Measurements from ENCODE around the gene PPM1L.

Gene PPM1L

DNA sequence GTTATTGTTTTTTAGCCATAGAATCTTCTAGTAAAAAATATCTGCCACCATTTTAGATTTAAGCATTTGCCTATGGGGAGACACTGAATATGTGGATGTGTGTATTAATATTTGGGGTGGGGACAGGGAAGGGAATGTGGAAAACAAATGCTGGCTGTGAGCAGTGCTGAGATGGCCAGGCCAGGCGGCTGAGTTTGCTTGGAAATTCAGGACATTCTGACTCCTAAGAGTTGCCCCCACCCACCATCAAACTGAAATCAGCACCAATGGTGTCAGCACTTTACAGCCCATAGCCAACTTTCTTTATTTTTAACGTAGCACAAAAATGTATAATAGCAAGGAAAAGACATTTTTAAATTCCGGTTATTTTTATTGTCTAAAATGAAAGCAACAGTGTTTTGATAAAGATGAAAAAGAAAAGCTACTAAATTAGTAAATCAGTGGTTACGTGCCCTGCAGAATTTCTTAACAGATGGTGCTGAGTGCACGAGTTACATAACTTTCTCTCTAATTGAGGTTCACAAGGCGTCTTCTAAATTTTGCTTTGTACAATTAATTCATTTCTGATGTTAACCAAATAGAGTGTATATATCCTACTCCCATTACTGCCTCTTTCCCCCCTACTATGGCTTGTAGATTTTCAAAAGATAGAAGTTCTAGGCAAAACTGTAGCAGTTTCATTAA lies 315.1 kb downstream of the PPM1L start:
- no peak overlapping the region for H3K9ac ChIP-seq (ENCODE audit: low read depth, low read length)
- H3K36me3 ChIP-seq (ENCODE audit: insufficient read depth, low read length), result no peaks in the 10 kb centered on the region
- H3K9me3 ChIP-seq (ENCODE audit: control insufficient read depth, insufficient read depth, low read length), result no peaks in the 10 kb centered on the region
- H3K4me1 ChIP-seq (ENCODE audit: insufficient read depth, low read length), result peaks cover 6% of the 10 kb centered on the region

DNA sequence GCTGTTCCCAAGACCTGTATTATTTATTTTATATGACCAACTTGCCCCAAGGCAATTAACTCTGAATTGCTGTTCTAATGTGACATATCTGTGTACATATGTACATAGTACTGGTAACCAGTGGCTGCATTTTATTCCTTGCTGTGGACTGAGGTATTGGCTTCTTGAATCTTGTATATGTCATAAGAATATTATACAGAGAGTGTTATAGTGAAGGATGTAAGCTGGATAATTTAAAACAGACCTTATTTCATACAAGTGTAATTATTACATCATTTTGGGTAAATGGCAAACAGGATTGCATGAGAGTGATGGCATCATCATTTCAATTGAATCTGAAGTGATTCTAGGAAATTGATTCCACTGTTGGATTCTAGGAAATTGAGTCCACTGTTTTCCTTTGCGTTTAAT lies 316.2 kb downstream of the PPM1L start:
- no peak overlapping the region for H3K9ac ChIP-seq (ENCODE audit: low read depth, low read length)
- H3K36me3 ChIP-seq (ENCODE audit: insufficient read depth, low read length), result no peaks in the 10 kb centered on the region
- H3K4me1 ChIP-seq (ENCODE audit: insufficient read depth, low read length), result peaks cover 6% of the 10 kb centered on the region
- no peaks in the 10 kb centered on the region for H3K9me3 ChIP-seq (ENCODE audit: control insufficient read depth, insufficient read depth, low read length)

DNA sequence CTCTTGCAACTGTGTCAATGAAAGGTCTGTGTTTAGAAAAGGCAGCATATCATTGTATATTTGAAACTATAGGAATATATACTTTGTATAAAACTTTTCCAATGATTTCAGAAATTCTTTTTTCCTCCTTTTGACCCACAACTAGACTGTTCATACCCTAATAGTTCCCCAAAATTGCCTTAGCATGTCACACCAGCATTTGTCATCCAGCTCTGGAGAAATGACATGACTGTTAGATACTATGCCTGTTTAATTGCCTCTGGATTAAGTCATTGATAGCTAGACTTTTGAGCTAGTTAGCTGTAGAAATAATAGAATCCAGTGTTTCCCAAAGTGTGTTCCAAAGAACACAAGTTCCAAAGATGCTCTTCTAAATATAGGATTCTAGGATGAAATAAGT lies 316.7 kb downstream of the PPM1L start:
- no peaks in the 10 kb centered on the region for H3K9me3 ChIP-seq (ENCODE audit: control insufficient read depth, insufficient read depth, low read length)

DNA sequence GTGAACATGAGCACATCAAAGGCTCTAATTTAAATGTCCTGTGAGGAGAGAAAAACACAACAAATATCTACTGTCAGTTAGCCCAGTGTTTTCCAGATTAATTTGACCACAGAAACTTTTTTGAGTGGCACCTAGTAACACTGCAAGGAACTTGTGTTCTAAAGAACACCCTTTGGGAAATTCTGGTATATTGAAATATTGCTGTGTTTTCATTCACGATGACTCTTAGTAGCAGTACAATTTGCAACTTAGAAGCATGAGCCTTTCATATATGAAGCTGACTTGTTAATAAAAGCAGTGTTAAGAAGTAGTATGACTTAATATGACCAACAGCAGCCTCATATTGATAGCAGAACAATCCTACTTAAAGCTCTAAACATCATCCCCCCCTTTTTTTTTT lies 317.1 kb downstream of the PPM1L start:
- Histone ChIP-seq H3K9ac (ENCODE audit: low read depth, low read length) (no peak overlapping the region), H3K9me3 (ENCODE audit: control insufficient read depth, insufficient read depth, low read length) (no peaks in the 10 kb centered on the region), H3K4me1 (ENCODE audit: insufficient read depth, low read length) (peaks cover 6% of the 10 kb centered on the region), H3K36me3 (ENCODE audit: insufficient read depth, low read length) (no peaks in the 10 kb centered on the region)

More for the DNA sequence above, 316.7 kb downstream of the PPM1L start:
- H3K9ac ChIP-seq (ENCODE audit: low read depth, low read length), result no peak overlapping the region
- H3K4me1 ChIP-seq (ENCODE audit: insufficient read depth, low read length), result peaks cover 6% of the 10 kb centered on the region
- H3K36me3 ChIP-seq (ENCODE audit: insufficient read depth, low read length), result no peaks in the 10 kb centered on the region

DNA sequence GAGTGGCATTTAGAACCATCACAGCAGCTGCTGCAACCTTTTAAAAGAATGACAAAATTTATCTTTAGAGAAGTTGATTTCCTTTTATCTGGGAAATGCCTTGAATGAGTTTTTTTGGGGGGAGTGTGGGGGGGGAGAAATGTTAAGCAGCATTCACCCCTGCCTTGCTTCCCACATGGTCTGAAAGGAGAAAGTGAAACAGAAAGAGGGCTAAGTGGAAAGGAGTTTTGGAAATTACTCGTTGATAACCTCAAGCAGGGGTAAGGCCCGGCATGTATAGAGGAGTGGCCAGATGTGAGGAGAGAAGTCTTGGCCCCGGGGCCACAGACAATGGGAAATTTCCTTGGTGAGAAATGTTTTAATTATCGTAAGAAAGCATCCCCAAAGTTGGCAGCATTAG lies 325.6 kb downstream of the PPM1L start:
- no peaks in the 10 kb centered on the region; the same call in 1 of the 2 replicates for H3K36me3 ChIP-seq (ENCODE audit: insufficient read depth, low read length)
- H3K4me1 ChIP-seq (ENCODE audit: insufficient read depth, low read length), result peaks cover 6% of the 10 kb centered on the region; the same call in 1 of the 2 replicates
- no peaks in the 10 kb centered on the region for H3K9me3 ChIP-seq (ENCODE audit: control insufficient read depth, insufficient read depth, low read length)
- no peak overlapping the region for H3K9ac ChIP-seq (ENCODE audit: low read depth, low read length)

DNA sequence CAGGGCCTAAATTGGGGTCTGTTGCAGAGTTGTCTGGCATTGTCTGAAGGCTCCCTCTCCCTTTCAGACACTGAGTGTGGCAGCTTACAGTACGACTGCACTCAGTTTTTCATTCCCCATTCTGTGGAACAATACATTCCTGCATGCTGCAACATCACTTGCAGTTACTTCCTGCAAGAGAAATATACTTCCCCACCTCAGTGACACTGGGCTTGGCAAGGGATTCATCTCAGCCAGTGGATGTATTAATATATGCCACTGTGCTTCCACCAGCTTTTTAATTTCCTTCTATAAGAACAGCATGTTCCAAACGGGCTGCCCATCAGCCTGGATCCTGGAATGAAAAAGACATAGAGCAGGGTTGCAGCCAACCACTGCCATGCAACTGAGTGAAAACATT lies 326.0 kb downstream of the PPM1L start:
- H3K4me1 ChIP-seq (ENCODE audit: insufficient read depth, low read length), result peaks cover 6% of the 10 kb centered on the region; the same call in 1 of the 2 replicates
- H3K9ac ChIP-seq (ENCODE audit: low read depth, low read length), result no peak overlapping the region
- no peaks in the 10 kb centered on the region for H3K9me3 ChIP-seq (ENCODE audit: control insufficient read depth, insufficient read depth, low read length)
- H3K36me3 ChIP-seq (ENCODE audit: insufficient read depth, low read length), result no peaks in the 10 kb centered on the region; the same call in 1 of the 2 replicates

DNA sequence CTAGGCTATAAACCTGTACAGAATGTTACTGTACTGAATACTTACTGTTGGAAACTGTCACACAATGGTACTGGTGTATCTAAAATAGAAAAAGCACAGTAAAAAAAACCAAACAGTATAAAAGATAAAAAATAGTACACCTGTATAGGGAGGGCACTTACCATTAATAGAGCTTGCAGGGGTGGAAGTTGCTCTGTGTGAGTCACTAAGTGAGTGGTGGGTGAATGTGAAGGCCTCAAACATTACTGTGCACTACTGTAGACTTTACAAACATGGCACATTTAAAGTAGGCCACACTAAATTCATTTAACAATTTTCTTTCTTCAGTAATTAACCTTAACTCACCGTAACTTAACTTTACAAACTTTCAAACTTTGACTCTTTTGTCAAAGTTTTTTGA lies 327.1 kb downstream of the PPM1L start:
- Histone ChIP-seq H3K9ac (ENCODE audit: low read depth, low read length) (no peak overlapping the region), H3K9me3 (ENCODE audit: control insufficient read depth, insufficient read depth, low read length) (no peaks in the 10 kb centered on the region), H3K36me3 (ENCODE audit: insufficient read depth, low read length) (no peaks in the 10 kb centered on the region; the same call in 1 of the 2 replicates), H3K4me1 (ENCODE audit: insufficient read depth, low read length) (peaks cover 6% of the 10 kb centered on the region; the same call in 1 of the 2 replicates)

DNA sequence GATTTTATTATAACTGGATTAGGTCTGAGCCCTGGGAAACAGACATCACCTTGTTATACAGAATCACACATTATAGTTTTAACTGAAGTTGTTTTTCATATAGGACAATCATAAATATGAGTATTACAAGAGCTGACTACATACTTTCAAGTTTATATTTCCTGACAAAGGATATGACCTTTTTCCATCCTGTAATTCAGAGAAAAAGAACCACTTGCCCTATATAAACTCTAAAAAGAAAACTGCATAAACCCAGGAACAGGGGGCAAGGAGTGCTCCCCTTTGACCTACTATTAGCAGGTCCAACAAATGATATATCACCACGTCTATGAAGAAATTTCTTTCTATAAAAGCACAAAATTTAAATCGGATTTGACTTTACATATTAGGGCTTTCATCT lies 328.2 kb downstream of the PPM1L start:
- no peaks in the 10 kb centered on the region for H3K9me3 ChIP-seq (ENCODE audit: control insufficient read depth, insufficient read depth, low read length)
- peaks cover 6% of the 10 kb centered on the region; the same call in 1 of the 2 replicates for H3K4me1 ChIP-seq (ENCODE audit: insufficient read depth, low read length)
- H3K9ac ChIP-seq (ENCODE audit: low read depth, low read length), result no peak overlapping the region
- H3K36me3 ChIP-seq (ENCODE audit: insufficient read depth, low read length), result no peaks in the 10 kb centered on the region; the same call in 1 of the 2 replicates

DNA sequence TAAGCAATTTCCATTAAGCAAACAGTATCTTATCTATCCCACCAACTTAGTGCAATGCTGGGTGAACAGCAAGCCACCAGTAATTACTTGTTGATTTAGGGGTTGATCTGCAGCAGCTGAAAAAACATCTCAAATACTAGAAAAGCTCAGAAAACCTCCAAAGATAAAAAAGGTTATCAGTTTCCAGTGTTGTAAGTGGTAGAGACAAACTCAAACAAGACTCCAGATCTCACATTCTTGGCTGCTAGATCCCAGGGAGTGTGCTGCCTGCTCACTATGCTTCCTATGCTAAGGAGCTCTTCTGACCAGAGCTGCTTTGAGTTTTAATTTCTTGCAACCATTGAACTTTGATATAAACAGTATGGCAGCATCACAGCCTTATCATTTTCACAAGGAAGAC lies 337.9 kb downstream of the PPM1L start:
- Histone ChIP-seq H3K9ac (ENCODE audit: low read depth, low read length) (no peak overlapping the region), H3K4me1 (ENCODE audit: insufficient read depth, low read length) (no peaks in the 10 kb centered on the region), H3K36me3 (ENCODE audit: insufficient read depth, low read length) (no peaks in the 10 kb centered on the region), H3K9me3 (ENCODE audit: control insufficient read depth, insufficient read depth, low read length) (no peaks in the 10 kb centered on the region)

DNA sequence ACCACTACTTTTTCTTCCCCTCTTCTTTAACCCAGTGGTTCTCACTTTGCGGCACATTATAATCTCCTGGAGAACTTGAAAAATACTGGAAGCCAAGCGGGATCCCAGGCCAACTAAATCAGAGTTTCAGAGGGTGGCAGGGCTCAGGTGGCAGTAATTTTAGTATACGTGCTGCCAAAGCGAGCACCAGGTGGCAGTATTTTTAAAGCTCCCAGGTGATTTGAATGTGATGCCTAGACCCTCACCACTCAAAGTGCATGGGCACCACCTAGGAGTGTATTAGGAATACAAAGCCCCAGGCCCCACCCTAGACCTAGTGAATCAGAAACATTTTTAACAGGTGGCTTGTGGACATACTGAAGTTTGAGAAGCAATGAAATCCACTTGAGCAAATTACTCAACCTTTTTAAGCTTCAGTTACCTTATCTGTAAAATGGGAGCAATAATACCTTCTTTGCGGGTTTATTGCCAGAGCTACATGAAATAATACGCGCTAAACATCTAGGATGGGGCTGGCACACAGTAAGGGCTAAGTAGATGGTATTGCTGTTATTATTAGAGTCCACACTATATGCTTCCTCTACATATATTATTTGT lies 340.8 kb downstream of the PPM1L start:
- Histone ChIP-seq H3K36me3 (ENCODE audit: insufficient read depth, low read length) (no peaks in the 10 kb centered on the region), H3K9me3 (ENCODE audit: control insufficient read depth, insufficient read depth, low read length) (no peaks in the 10 kb centered on the region), H3K4me1 (ENCODE audit: insufficient read depth, low read length) (no peaks in the 10 kb centered on the region), H3K9ac (ENCODE audit: low read depth, low read length) (no peak overlapping the region)

DNA sequence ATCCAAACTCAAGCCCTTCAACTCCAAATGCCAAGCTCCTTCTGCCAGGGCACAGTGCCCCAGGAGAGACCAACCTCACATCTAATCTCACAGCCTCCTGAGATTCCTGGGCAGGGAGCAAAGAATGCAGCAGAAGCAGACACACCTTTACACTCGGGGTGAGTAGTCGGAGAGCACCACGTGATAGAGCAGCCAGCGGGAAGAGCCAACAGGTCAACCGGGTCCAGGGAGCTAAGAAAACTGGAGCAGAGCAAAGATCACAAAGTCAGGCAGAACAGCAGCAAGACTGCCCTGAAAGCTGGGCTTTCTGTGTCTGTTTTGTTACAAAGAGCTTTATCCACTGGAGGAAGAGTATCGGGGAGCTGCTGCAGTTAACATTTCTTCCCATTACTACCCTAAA lies 345.0 kb downstream of the PPM1L start:
- Histone ChIP-seq H3K4me1 (ENCODE audit: insufficient read depth, low read length) (no peaks in the 10 kb centered on the region), H3K9me3 (ENCODE audit: control insufficient read depth, insufficient read depth, low read length) (no peaks in the 10 kb centered on the region), H3K36me3 (ENCODE audit: insufficient read depth, low read length) (no peaks in the 10 kb centered on the region), H3K9ac (ENCODE audit: low read depth, low read length) (no peak overlapping the region)

DNA sequence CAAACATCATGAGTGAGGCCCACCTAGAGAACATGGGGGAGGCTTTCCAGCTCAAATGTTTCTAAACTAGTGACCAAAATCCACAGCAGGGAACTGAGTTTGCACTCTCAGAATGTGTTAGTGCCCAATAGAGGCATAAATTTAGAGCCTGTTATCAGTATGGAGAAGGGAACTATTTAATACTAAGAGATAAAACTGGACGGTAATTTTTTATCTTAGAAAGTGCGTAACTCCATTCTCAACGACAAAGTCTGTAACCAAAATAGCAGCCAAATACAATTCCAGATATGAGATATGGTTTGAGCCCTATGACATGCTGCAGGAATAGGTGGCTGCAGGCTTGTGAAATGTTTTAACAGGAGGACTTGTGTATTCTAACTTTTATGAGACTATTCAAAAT lies 345.6 kb downstream of the PPM1L start:
- no peak overlapping the region for H3K9ac ChIP-seq (ENCODE audit: low read depth, low read length)
- H3K36me3 ChIP-seq (ENCODE audit: insufficient read depth, low read length), result no peaks in the 10 kb centered on the region
- no peaks in the 10 kb centered on the region for H3K9me3 ChIP-seq (ENCODE audit: control insufficient read depth, insufficient read depth, low read length)
- H3K4me1 ChIP-seq (ENCODE audit: insufficient read depth, low read length), result no peaks in the 10 kb centered on the region

DNA sequence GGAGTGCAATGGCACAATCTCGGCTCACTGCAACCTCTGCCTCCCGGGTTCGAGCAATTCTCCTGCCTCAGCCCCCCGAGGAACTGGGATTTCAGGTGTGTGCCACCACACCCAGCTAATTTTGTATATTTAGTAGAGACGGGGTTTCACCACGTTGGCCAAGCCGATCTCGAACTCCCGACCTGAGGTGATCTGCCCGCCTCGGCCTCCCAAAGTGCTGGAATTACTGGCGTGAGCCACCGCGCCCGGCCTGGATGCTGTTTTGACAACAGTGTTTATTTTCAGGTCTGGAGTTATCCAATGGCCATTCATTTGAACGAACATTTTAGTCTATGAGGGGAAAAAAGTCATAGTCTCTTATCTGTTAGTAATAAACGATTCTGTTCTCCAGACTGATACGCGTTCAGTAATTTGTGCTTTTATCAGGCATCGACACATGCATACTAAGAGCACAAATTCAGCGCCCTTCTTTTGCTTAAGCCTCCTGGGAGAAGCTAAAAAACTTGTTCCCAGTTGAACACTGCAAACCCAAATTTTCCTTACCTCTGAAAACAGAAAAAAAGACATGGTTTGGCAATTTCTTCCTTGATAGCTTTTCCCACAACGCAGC lies 347.9 kb downstream of the PPM1L start:
- Histone ChIP-seq H3K36me3 (ENCODE audit: insufficient read depth, low read length) (no peaks in the 10 kb centered on the region), H3K9me3 (ENCODE audit: control insufficient read depth, insufficient read depth, low read length) (no peaks in the 10 kb centered on the region), H3K9ac (ENCODE audit: low read depth, low read length) (peak overlapping the region; percentile 71; the same call in 1 of the 2 replicates), H3K4me1 (ENCODE audit: insufficient read depth, low read length) (no peaks in the 10 kb centered on the region)

DNA sequence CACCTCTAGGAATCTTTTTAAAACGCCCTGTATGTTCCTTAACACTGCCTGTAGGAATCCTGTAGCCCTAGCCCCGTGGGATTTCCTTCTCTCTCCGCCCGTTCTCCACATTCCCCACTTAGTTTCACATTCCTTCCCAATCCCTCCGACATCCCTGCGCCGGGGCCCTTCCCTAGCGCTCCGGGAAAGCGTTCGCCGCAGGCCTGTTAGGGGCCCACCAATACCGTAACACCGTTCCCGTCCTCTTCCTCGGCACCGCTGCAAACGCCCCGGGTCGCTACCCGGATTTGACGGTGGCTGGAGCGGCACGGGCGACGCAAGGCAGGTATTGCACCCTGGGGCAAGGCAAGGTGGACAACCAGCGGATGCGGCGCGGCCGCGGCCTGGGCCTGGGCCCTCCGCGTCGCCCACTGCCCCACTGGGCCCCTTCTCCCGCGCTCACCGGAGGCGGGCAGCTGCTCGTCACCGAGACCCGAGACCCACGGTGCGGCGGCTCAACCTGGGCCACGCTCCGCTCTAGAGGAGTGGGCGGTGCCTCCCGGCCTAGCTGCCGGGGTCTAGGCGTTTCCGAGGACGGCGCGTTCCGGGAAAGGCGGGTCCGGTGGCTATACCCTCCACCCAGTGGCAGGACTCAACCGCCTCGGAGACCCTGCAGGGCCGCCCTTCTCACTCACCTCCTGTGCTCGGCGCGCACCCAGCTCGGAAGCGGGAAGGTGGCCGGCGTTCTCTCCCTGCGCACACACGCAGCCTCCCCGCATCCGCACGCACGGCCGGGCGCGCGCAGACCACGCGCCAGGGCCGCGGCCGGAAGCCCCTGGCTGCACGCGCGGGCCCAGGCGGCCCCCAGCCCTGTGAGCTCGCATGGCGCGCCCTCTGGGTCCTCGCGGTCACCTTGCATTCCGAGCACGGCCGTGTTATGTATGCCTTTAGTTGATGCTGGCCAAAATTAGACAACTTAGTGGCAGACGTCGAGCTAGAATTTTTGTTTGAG lies 348.8 kb downstream of the PPM1L start, which contains the start of gene B3GALNT1:
B3GALNT1 (minus strand) TSS at position 789 of the 991 bp plus-strand sequence. CDS start 18,595 bp downstream, outside the sequence.
- Histone ChIP-seq H3K4me1 (ENCODE audit: insufficient read depth, low read length) (no peaks in the 10 kb centered on the region), H3K9ac (ENCODE audit: low read depth, low read length) (peak within 1 kb of the TSS; percentile 71), H3K36me3 (ENCODE audit: insufficient read depth, low read length) (no peaks in the 10 kb centered on the region)

More for the DNA sequence above, 348.8 kb downstream of the PPM1L start, which contains the start of gene B3GALNT1:
- H3K9me3 ChIP-seq (ENCODE audit: control insufficient read depth, insufficient read depth, low read length), result no peaks in the 10 kb centered on the region

Data from ES-I3 (cell line).